Right atrium auricular region (tissue), 2 donors: ENCODE measurements around the gene ZBTB40. TPM values are rescaled to one million over a fixed set of nuclear protein-coding genes. Genes with fewer than 3 reads are reported as not detected.

ENCODE experiments used
- DNase-seq: peaks from one replicate; pipeline ENCODE4 v3.0.0-alpha.2; 2019; ENCODE audit warnings: low spot score
- H3K27ac ChIP-seq, 2 donors: fragments of 200-600 bp; sonication (generic); 1 replicate in 1 of 2; 2 replicates in 1 of 2; pipeline ENCODE4 v1.5.1; 2016 to 2019
- H3K27me3 ChIP-seq, 2 donors: fragments of 200-600 bp; sonication (generic); one replicate each; pipeline versions ENCODE4 v1.5.1 to v1.6.0; 2017 to 2019
- H3K36me3 ChIP-seq: fragments of 200-600 bp; sonication (generic); one replicate; pipeline ENCODE4 v1.5.1; 2016
- H3K4me1 ChIP-seq, 2 donors: fragments of 200-600 bp; sonication (generic); one replicate each; pipeline versions ENCODE4 v1.5.1 to v1.6.0; 2017 to 2019
- H3K4me3 ChIP-seq, 2 donors: fragments of 200-600 bp; sonication (generic); 1 replicate in 1 of 2; 2 replicates in 1 of 2; pipeline ENCODE4 v1.5.1; 2017 to 2019; ENCODE audit warnings: mild to moderate bottlenecking in 1 of 2, moderate library complexity in 1 of 2
- H3K9me3 ChIP-seq, 2 donors: fragments of 200-600 bp; sonication (generic); one replicate each; pipeline ENCODE4 v1.5.1; 2019
- CTCF ChIP-seq, 2 donors: fragments of 200-600 bp; sonication (generic); IDR thresholded peaks; one replicate each; pipeline ENCODE4 v1.5.1; 2019; ENCODE audit warnings: antibody characterized with exemption in 2 of 2
- total RNA-seq, 2 donors: library from RNA; depleted of rRNA; stranded (reverse); fragments of >200 nt; gene quantifications; one replicate each; pipeline ENCODE4 v1.1.0, GENCODE V29; 2016

Gene ZBTB40
- 10 to 100 TPM; 10.4 to 12.5 TPM for total RNA-seq

- H3K27ac ChIP-seq, result peak within 1 kb of the TSS; percentile 96
- no peaks in the 10 kb centered on the region for H3K36me3 ChIP-seq
- peak within 1 kb of the TSS; percentile 94 to 95 for H3K4me3 ChIP-seq
- no peaks in the 10 kb centered on the region for H3K9me3 ChIP-seq
- DNase-seq, result peak; percentile 98
- H3K27me3 ChIP-seq, result no peaks in the 10 kb centered on the region
- no peak for TF ChIP-seq CTCF (IDR thresholded peaks at IDR 0.05)
- H3K4me1 ChIP-seq, result peaks cover 0 to 40% of the 10 kb centered on the region in 2 donors
These were observed at the start of gene ZBTB40 for GRCh38 chr1:22451702-22452480. Gene ZBTB40 (plus strand): TSS chr1:22451851. CDS start chr1:22489949, 38,098 bp downstream.

- Histone ChIP-seq H3K9me3 (no peaks in the 10 kb centered on the region), H3K27me3 (no peaks in the 10 kb centered on the region), H3K36me3 (no peaks in the 10 kb centered on the region), H3K4me1 (no peaks in the 10 kb centered on the region), H3K27ac (no peak overlapping the region), H3K4me3 (no peak overlapping the region)
- no peak for TF ChIP-seq CTCF (IDR thresholded peaks at IDR 0.05)
- no peak for DNase-seq
These were observed 49.1 kb upstream of the ZBTB40 start for GRCh38 chr1:22402356-22403053.

- H3K36me3 ChIP-seq, result no peaks in the 10 kb centered on the region
- H3K4me1 ChIP-seq, result no peaks in the 10 kb centered on the region
- TF ChIP-seq CTCF (IDR thresholded peaks at IDR 0.05), result no peak
- H3K4me3 ChIP-seq, result no peak overlapping the region
- no peak for DNase-seq
- no peak overlapping the region for H3K27ac ChIP-seq
- no peaks in the 10 kb centered on the region for H3K9me3 ChIP-seq
- H3K27me3 ChIP-seq, result no peaks in the 10 kb centered on the region
These were observed 47.2 kb upstream of the ZBTB40 start for GRCh38 chr1:22404486-22404885.

- no peak overlapping the region for H3K4me3 ChIP-seq
- no peaks in the 10 kb centered on the region for H3K36me3 ChIP-seq
- no peaks in the 10 kb centered on the region for H3K27me3 ChIP-seq
- H3K27ac ChIP-seq, result no peak overlapping the region
- H3K4me1 ChIP-seq, result no peaks in the 10 kb centered on the region
- no peak for DNase-seq
- no peak for TF ChIP-seq CTCF (IDR thresholded peaks at IDR 0.05)
- H3K9me3 ChIP-seq, result no peaks in the 10 kb centered on the region
These were observed 44.7 kb upstream of the ZBTB40 start for GRCh38 chr1:22406722-22407495.

- no peaks in the 10 kb centered on the region for H3K9me3 ChIP-seq
- no peaks in the 10 kb centered on the region for H3K36me3 ChIP-seq
- no peak overlapping the region for H3K27ac ChIP-seq
- no peaks in the 10 kb centered on the region for H3K27me3 ChIP-seq
- no peaks in the 10 kb centered on the region for H3K4me1 ChIP-seq
- no peak overlapping the region for H3K4me3 ChIP-seq
- no peak for DNase-seq
- no peak for TF ChIP-seq CTCF (IDR thresholded peaks at IDR 0.05)
These were observed 43.4 kb upstream of the ZBTB40 start for GRCh38 chr1:22408230-22408629.
